Measurements from ENCODE around the gene CDR2.
"Not testable (repeated sequence)": the region's sequence is repeated elsewhere in the genome, so short reads cannot be mapped to it uniquely, and the experiment has no call there.

CDR2 gene

GRCh38 chr16:22301423-22301822 lies 73.0 kb downstream of the CDR2 start:
- not testable (repeated sequence) for DNase-seq

DNA sequence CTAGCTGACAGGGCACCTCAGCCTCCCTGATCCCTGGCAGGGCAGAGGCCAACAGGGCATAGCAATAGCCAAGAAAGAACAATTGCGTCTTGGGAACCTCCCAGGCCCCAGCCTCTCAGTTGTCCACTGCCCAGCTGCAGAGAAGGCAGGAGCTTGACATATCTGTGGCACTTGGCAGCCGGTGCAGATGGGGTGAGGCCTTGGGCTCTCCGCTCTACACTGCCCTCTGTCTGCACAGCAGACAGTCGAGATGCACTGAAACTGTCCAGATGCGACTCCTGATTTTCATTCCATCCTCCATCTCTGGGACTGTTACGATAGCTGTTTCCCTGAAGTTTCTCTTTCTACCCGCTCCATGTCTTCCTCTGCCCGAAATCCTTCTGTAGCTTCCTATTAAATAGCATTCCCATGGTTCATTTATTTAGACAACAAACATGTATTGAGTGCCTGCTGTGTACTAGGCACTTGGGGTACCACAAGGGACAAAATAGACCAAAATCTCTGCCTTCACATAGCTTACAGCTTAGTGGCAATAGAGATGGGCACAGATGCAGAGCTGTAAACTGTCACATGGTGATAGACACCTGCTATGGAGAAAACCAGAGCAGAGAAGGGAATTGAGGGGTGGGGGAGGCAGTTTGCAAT lies 73.9 kb downstream of the CDR2 start:
- peak; percentile 16 for DNase-seq

GRCh38 chr16:22299036-22299435 lies 75.4 kb downstream of the CDR2 start:
- DNase-seq: no peak

DNA sequence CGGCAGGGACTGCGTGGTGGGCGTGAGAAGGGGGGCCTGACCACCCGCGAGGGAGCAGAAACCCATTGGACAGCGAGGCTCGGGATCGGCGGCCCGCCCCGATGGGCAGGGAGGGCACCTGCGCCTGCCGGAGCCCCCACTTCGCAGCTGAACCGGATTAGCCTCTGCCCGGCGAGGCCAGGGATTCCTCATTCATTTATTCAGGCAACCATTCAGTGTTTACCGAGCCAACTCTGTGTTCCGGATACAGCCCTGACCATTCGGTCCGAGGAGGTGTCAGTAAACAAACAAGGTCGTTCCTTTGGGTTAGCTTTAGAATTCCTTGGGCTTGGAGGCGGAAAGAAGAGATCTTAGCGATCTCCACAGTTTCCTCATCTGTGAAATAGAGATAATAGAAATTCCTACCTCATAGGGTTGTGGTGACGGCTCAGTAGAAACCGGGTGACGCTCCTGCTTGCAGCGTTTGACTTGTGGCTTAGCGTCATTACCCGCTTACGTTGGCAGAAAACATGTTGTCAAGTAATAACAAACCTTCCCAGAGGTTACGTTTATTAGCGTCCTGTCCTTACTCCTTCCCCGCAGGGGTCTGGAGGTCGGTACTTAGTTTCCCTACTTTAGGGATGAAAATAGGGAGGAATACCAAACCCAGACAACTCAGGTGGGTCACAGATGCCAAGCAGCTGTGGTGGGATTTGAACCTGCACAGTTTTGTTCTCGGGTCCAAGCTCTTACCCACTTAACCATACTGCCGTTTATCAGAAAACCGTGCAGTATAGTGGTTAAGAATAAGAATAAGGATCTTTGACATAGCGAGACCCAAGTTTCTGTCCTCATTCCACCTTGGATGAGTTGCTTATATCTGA lies 76.3 kb downstream of the CDR2 start:
- peak; percentile 84 for DNase-seq

DNA sequence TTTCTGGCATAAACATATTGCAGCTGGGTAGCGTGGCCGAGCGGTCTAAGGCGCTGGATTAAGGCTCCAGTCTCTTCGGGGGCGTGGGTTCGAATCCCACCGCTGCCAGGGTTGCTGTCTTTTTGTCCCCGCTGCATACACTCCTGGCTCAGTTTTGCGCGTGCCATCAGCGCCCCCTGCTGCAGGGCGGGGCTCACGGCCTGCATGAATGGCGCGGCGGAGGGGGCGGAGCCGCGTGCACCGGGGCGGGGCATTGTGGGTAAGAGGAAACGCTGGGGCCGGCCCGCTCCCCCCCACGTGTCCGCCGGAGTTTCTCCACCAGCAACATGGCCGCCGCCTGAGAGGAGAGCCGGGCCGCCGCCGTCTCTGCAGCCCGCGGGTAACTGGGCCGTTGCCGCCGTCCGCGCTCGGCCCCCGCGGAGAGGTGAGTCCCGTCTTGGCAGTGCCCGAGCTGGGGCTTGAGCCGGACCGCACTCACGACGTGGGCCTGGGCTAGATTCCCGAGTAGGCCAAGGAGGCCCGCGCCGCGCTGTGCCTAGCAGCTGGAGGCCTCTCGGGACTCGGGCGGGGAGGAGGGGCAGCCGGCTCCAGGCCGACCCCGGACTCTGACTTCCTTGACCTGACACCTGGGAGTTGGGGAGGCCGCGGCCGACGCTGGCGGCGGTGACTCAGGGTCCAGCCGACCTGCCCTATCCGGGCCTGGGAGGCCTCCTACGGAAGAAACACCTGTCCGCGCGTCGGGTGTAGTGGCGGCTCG lies 77.1 kb downstream of the CDR2 start, which contains the start of gene POLR3E:
POLR3E (plus strand) TSS at position 296 of the 757 bp plus-strand sequence. CDS start 5,560 bp downstream, outside the sequence.
- DNase-seq: peak; percentile 93

DNA sequence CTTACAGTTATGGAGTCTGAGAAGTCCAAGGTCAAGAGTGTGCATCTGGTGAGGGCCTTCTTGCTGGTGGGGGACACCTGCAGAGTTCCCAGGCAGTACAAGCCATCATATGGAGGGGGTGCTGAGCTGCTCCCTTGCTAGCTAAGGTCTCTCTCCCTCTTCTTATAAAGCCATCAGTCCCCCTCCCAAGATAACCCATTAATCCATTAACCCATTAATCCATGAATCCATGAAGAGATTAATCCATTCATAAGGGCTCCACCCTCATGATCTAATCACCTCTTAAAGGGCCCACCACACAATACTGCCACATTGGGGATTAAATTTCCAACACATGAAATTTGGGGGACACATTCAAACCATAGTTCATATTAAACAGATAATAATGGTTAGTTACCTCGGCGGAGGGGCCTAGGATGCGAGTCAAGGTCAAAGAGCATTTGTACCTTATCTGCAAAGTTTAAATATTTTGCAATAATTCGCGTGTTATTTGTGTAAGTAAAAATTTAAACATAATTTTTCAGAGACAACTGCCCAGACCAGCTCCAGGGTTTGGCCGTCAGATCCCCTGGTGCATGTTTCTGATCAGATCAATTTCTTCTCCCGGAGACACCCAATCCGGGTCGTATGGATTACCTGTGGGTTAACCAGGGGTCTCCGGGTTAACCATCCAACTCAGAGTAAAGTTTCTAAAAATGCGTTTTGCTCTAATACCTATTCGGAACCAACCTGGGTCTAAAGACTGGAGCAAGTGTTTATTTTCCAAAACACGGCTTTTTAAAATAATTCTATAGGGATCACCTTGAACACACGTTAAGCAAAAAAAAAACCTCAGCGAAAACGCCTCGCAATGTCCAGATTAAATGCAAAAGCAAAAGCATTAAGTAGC lies 78.0 kb downstream of the CDR2 start:
- DNase-seq: no peak

All from NCI-H2029 (cell line).